Peyer's patch (tissue), 4 donors: ENCODE results near the gene LAD1. TPM values are rescaled to one million over a fixed set of nuclear protein-coding genes. Genes with fewer than 3 reads are reported as not detected.

Experiments
- DNase-seq, 3 donors: peaks; one replicate each; pipeline ENCODE4 v3.0.0-alpha.2; 2017 to 2019
- H3K27ac ChIP-seq, 4 donors: fragments of 200-600 bp; sonication (generic); one replicate each; pipeline ENCODE4 v1.5.1; 2016 to 2019
- H3K27me3 ChIP-seq, 2 donors: fragments of 200-600 bp; sonication (generic); one replicate each; pipeline ENCODE4 v1.5.1; 2019
- H3K36me3 ChIP-seq, 3 donors: fragments of 200-600 bp; sonication (generic); one replicate each; pipeline ENCODE4 v1.5.1; 2016 to 2019
- H3K4me1 ChIP-seq, 4 donors: fragments of 200-600 bp; sonication (generic); one replicate each; pipeline ENCODE4 v1.5.1; 2016 to 2019
- H3K4me3 ChIP-seq, 4 donors: fragments of 200-600 bp; sonication (generic); 1 replicate in 3 of 4; 2 replicates in 1 of 4; pipeline ENCODE4 v1.5.1; 2016 to 2019; ENCODE audit warnings: mild to moderate bottlenecking in 1 of 4
- H3K9me3 ChIP-seq, 4 donors: fragments of 200-600 bp; sonication (generic); one replicate each; pipeline ENCODE4 v1.5.1; 2016 to 2019; ENCODE audit warnings: mild to moderate bottlenecking in 1 of 4
- CTCF ChIP-seq, 6 experiments: fragments of 450-650 bp in 4 of 6; fragments of 200-600 bp in 2 of 6; sonication (generic) in 1 of 6; IDR thresholded peaks; one replicate each; pipeline ENCODE4 v1.5.1; 2017 to 2019; ENCODE audit warnings: antibody characterized with exemption in 6 of 6, mild to moderate bottlenecking in 3 of 6, moderate library complexity in 1 of 6
- POLR2A ChIP-seq, 2 donors: fragments of 450-650 bp; IDR thresholded peaks; one replicate each; pipeline ENCODE4 v1.5.1; 2017; ENCODE audit warnings: antibody characterized with exemption in 2 of 2, mild to moderate bottlenecking in 2 of 2, moderate library complexity in 2 of 2
- total RNA-seq, 4 donors: library from RNA; depleted of rRNA; stranded (reverse); fragments of >200 nt; gene quantifications; one replicate each; pipeline ENCODE4 v1.1.0, GENCODE V29; 2016

LAD1 gene
- total RNA-seq, 4 donors from 2014 or later, result 106 to 224 (median 192) TPM

- Histone ChIP-seq H3K4me3 (no peak overlapping the region), H3K36me3 (no peaks in the 10 kb centered on the region), H3K4me1 (no peaks in the 10 kb centered on the region), H3K9me3 (no peaks in the 10 kb centered on the region), H3K27me3 (no peaks in the 10 kb centered on the region), H3K27ac (no peak overlapping the region)
- no peak for DNase-seq
- TF ChIP-seq CTCF (IDR thresholded peaks at IDR 0.05), result no peak
- no peak for TF ChIP-seq POLR2A (IDR thresholded peaks at IDR 0.05)
Measured at GRCh38 chr1:201419256-201419655, 20.1 kb upstream of the LAD1 start.

DNA sequence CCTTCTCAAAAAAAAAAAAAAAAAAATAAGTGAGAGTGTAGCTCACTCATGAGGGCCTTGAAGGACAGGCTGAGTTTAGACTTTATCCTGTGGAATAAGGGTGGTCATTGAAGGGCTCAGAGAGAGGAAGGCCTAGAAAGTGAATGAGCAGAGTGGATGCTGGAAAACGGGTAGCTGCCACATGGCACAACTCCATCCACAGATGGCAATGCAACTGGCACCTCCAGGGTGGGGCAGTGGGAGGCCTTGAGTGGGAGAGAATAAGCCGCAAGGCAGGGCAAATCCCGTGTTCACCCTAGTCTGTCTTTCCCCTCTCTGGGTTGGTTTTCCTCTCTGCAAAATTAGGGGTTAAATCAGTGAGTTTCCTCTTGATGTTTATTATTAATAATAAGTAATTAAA lies 19.3 kb upstream of the LAD1 start:
- Histone ChIP-seq H3K9me3 (no peaks in the 10 kb centered on the region), H3K27me3 (no peaks in the 10 kb centered on the region), H3K36me3 (no peaks in the 10 kb centered on the region), H3K27ac (no peak overlapping the region), H3K4me3 (no peak overlapping the region), H3K4me1 (no peaks in the 10 kb centered on the region)
- DNase-seq, result no peak
- TF ChIP-seq POLR2A (IDR thresholded peaks at IDR 0.05) (no peak), CTCF (IDR thresholded peaks at IDR 0.05) (no peak)

GRCh38 chr1:201414051-201414738 lies 15.1 kb upstream of the LAD1 start:
- TF ChIP-seq CTCF (IDR thresholded peaks at IDR 0.05) (no peak), POLR2A (IDR thresholded peaks at IDR 0.05) (no peak)
- H3K27me3 ChIP-seq, result no peaks in the 10 kb centered on the region
- no peaks in the 10 kb centered on the region for H3K36me3 ChIP-seq
- DNase-seq, result no peak
- no peaks in the 10 kb centered on the region for H3K9me3 ChIP-seq
- no peaks in the 10 kb centered on the region for H3K4me1 ChIP-seq
- H3K27ac ChIP-seq, result no peak overlapping the region
- H3K4me3 ChIP-seq, result no peak overlapping the region

DNA sequence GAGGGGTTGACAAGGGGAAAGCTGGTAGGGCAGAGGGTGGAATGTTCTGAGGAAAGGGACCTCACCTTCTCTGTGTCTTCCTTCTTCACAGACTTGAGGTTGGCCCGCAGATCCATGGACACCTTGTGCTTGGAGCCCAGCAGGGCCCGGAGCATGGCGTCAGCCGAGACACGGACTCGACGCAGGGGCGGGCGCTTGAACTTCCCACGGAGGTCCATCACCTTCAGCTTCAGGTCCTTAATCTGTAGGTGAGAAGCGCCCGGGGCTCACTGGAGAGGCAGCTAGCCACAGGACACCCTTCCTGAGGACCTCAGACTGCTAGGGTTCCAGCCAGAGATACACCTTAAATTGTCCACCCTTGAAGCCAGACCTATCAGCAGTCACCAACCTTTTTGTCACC lies 12.2 kb upstream of the LAD1 start:
- Histone ChIP-seq H3K9me3 (no peaks in the 10 kb centered on the region), H3K27ac (no peak overlapping the region), H3K36me3 (no peaks in the 10 kb centered on the region), H3K27me3 (no peaks in the 10 kb centered on the region), H3K4me3 (no peak overlapping the region), H3K4me1 (peaks cover 0 to 15% (median 3%) of the 10 kb centered on the region in 4 donors)
- no peak for DNase-seq
- TF ChIP-seq CTCF (IDR thresholded peaks at IDR 0.05) (no peak), POLR2A (IDR thresholded peaks at IDR 0.05) (no peak)

DNA sequence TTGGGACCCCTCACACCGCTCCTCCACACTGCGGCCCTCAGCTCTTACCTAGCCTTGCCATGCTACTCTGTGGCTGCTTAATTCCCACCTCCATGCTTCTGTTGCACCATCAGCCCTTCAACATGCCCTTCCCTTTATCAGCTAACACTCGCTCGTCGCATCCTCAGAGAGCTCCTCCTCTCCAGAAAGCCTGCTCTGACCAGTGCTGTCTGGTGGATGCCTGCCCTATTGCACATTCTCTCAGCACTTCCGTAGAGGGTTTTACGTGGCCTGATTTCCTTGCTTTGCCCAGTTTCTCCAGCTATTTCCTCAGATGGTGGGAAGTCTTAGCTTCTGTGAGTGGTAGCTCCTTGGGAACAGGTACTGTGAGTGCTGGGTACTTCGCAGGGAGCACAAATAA lies 10.3 kb upstream of the LAD1 start:
- H3K4me1 ChIP-seq, result peaks cover 0 to 31% (median 3%) of the 10 kb centered on the region in 4 donors
- H3K36me3 ChIP-seq, result no peaks in the 10 kb centered on the region
- no peak overlapping the region for H3K4me3 ChIP-seq
- no peaks in the 10 kb centered on the region for H3K27me3 ChIP-seq
- H3K9me3 ChIP-seq, result no peaks in the 10 kb centered on the region
- H3K27ac ChIP-seq, result no peak overlapping the region
- no peak for DNase-seq
- TF ChIP-seq POLR2A (IDR thresholded peaks at IDR 0.05), result no peak
- TF ChIP-seq CTCF (IDR thresholded peaks at IDR 0.05), result no peak

DNA sequence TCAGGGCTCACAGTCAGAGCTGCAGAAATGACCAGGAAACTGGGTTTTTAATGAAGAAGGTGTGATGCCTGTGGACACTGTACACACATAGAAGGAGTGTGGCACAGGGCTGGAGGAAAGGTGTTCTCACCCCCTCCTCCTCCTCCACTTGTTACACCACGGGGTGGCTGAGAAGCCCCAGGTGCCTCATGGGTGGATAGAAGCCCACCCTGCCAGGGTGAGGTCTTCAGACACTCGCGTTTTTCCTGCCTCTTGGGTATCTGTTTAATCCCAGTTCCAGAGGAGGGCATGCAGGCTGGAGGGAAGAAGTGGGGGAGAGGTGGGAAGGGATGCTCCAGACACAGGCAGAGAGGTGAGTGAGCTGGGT lies 9.7 kb upstream of the LAD1 start:
- TF ChIP-seq POLR2A (IDR thresholded peaks at IDR 0.05) (no peak), CTCF (IDR thresholded peaks at IDR 0.05) (no peak)
- Histone ChIP-seq H3K27ac (no peak overlapping the region), H3K4me3 (no peak overlapping the region), H3K36me3 (no peaks in the 10 kb centered on the region), H3K9me3 (no peaks in the 10 kb centered on the region), H3K4me1 (peaks cover 0 to 38% (median 3%) of the 10 kb centered on the region in 4 donors), H3K27me3 (no peaks in the 10 kb centered on the region)
- DNase-seq, result no peak
